ENCODE results near the gene RAB4B. TPM values are rescaled to one million over a fixed set of nuclear protein-coding genes. Genes with fewer than 3 reads are reported as not detected.
A peak's percentile ranks its signal among the peaks of the same experiment; 100 is the strongest.

Gene RAB4B
- total and polyA plus RNA-seq, 4 experiments from 2014 or later = 53.5 to 69.8 (median 61.2) TPM

GRCh38 chr19:40737102-40737644 is 40.9 kb upstream of the RAB4B start:
- H3K27me3 Mint-ChIP-seq = no peaks in the 10 kb centered on the region
- CTCF ChIA-PET (ENCODE audit: partially characterized antibody) = no interaction called here

DNA sequence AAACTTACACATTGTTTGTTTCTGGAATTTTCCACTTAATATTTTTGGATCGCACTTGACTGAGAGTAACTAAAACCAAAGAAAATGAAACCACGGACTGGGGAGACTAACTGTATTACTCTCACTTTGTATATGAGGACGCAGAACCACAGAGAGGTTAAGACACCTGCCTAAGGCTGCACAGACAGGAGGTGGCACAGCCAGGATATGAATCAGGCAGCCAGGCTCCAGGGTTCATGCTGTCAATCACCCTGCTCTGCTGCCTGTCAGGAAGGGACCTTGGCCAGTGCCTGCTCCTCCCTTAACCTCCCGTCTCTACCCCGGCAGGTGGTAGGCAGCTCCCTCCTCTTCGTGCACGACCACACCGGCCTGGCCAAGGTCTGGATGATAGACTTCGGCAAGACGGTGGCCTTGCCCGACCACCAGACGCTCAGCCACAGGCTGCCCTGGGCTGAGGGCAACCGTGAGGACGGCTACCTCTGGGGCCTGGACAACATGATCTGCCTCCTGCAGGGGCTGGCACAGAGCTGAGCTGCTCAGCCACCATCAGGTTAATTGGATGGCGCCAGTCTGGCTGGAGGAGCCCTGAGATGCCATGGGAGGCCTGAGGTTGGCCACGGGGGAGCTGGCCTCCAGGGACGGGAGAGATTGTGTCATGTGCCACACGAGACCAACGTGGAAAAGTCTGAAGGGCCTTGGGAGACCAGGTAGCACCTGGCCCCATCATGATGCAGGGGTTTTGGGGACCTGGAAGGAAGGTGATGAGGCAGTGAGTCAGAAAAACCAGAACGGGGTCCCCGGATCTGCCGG is 38.8 kb upstream of the RAB4B start:
- Mint-ChIP-seq H3K27me3 (no peaks in the 10 kb centered on the region), H3K9me3 (no peaks in the 10 kb centered on the region), H3K4me3 (no peak overlapping the region), H3K4me1 (no peaks in the 10 kb centered on the region), H3K27ac (peak overlapping the region in 2 of 7 donors; percentile 9 to 22), H3K36me3 (peaks cover 16 to 27% of the 10 kb centered on the region in 2 donors)
- intact Hi-C loops (cut with micrococcal nuclease) = no loop called here
- ChIA-PET CTCF (ENCODE audit: partially characterized antibody) (no interaction called here), POLR2A (ENCODE audit: partially characterized antibody) (no interaction called here)
- Histone ChIP-seq H3K4me3 (ENCODE audit: low read length in 2 of 2) (no peak overlapping the region), H3K4me1 (ENCODE audit: insufficient read depth, low read length) (no peaks in the 10 kb centered on the region), H3K27me3 (ENCODE audit: insufficient read depth, low read length) (no peaks in the 10 kb centered on the region), H3K27ac (ENCODE audit: low read depth, low read length) (no peak overlapping the region), H3K9me3 (ENCODE audit: control insufficient read depth in 1 of 2, low read length in 2 of 2) (no peaks in the 10 kb centered on the region), H3K36me3 (ENCODE audit: insufficient read depth, low read length) (peaks cover 7% of the 10 kb centered on the region)
- peak in 1 of 5 donors; percentile 28 for DNase-seq

More at GRCh38 chr19:40737102-40737644, 40.9 kb upstream of the RAB4B start:
- Histone ChIP-seq H3K27me3 (ENCODE audit: insufficient read depth, low read length) (no peaks in the 10 kb centered on the region), H3K36me3 (ENCODE audit: insufficient read depth, low read length) (peaks cover 17% of the 10 kb centered on the region), H3K4me1 (ENCODE audit: insufficient read depth, low read length) (no peaks in the 10 kb centered on the region), H3K4me3 (ENCODE audit: low read length in 2 of 2) (no peak overlapping the region), H3K27ac (ENCODE audit: low read depth, low read length) (no peak overlapping the region), H3K9me3 (ENCODE audit: control insufficient read depth in 1 of 2, low read length in 2 of 2) (no peaks in the 10 kb centered on the region)
- no peak for DNase-seq
- Mint-ChIP-seq H3K27ac (peak overlapping the region in 1 of 7 donors; percentile 47), H3K4me1 (peaks cover 0 to 1% (median 0%) of the 10 kb centered on the region in 4 donors), H3K36me3 (peaks cover 34 to 46% of the 10 kb centered on the region in 2 donors), H3K4me3 (no peak overlapping the region), H3K9me3 (no peaks in the 10 kb centered on the region)
- POLR2A ChIA-PET (ENCODE audit: partially characterized antibody) = interaction anchor here (1.0 kb wide), 1 partner anchor 50 kb away, joined by 3 read pairs; no protein-coding TSS in a partner anchor
- intact Hi-C loops (cut with micrococcal nuclease) = no loop called here

GRCh38 chr19:40739871-40740703 is 38.0 kb upstream of the RAB4B start:
- peaks cover 12 to 22% of the 10 kb centered on the region in 2 donors for H3K36me3 Mint-ChIP-seq
- H3K4me3 Mint-ChIP-seq = no peak overlapping the region
- Histone ChIP-seq H3K36me3 (ENCODE audit: insufficient read depth, low read length) (peaks cover 2% of the 10 kb centered on the region), H3K4me3 (ENCODE audit: low read length in 2 of 2) (no peak overlapping the region), H3K9me3 (ENCODE audit: control insufficient read depth in 1 of 2, low read length in 2 of 2) (no peaks in the 10 kb centered on the region), H3K27me3 (ENCODE audit: insufficient read depth, low read length) (no peaks in the 10 kb centered on the region), H3K27ac (ENCODE audit: low read depth, low read length) (no peak overlapping the region), H3K4me1 (ENCODE audit: insufficient read depth, low read length) (no peaks in the 10 kb centered on the region)
- CTCF ChIA-PET (ENCODE audit: partially characterized antibody) = no interaction called here
- intact Hi-C loops (cut with micrococcal nuclease) = no loop called here
- POLR2A ChIA-PET (ENCODE audit: partially characterized antibody) = no interaction called here
- H3K9me3 Mint-ChIP-seq = no peaks in the 10 kb centered on the region
- H3K27ac Mint-ChIP-seq = no peak overlapping the region
- no peaks in the 10 kb centered on the region for H3K27me3 Mint-ChIP-seq
- H3K4me1 Mint-ChIP-seq = no peaks in the 10 kb centered on the region
- DNase-seq = peak in 1 of 5 donors; percentile 22

GRCh38 chr19:40740747-40741146 is 37.3 kb upstream of the RAB4B start:
- no peaks in the 10 kb centered on the region for H3K36me3 ChIP-seq (ENCODE audit: insufficient read depth, low read length)
- H3K27me3 ChIP-seq (ENCODE audit: insufficient read depth, low read length) = no peaks in the 10 kb centered on the region
- H3K4me3 ChIP-seq (ENCODE audit: low read length in 2 of 2) = no peak overlapping the region
- ChIA-PET CTCF (ENCODE audit: partially characterized antibody) (no interaction called here), POLR2A (ENCODE audit: partially characterized antibody) (no interaction called here)
- no peaks in the 10 kb centered on the region for H3K4me1 ChIP-seq (ENCODE audit: insufficient read depth, low read length)
- H3K27me3 Mint-ChIP-seq = no peaks in the 10 kb centered on the region
- DNase-seq = no peak
- peak overlapping the region in 5 of 7 donors; percentile 15 to 74 (median 51) for H3K27ac Mint-ChIP-seq
- H3K27ac ChIP-seq (ENCODE audit: low read depth, low read length) = no peak overlapping the region
- H3K9me3 Mint-ChIP-seq = no peaks in the 10 kb centered on the region
- H3K9me3 ChIP-seq (ENCODE audit: control insufficient read depth in 1 of 2, low read length in 2 of 2) = no peaks in the 10 kb centered on the region
- no peak overlapping the region for H3K4me3 Mint-ChIP-seq
- peaks cover 6 to 16% of the 10 kb centered on the region in 2 donors for H3K36me3 Mint-ChIP-seq
- intact Hi-C loops (cut with micrococcal nuclease) = no loop called here
- no peaks in the 10 kb centered on the region for H3K4me1 Mint-ChIP-seq

GRCh38 chr19:40741527-40742390 is 36.3 kb upstream of the RAB4B start:
- Mint-ChIP-seq H3K27ac (peak overlapping the region in 5 of 7 donors; percentile 13 to 70 (median 59)), H3K36me3 (peaks cover 5 to 14% of the 10 kb centered on the region in 2 donors), H3K4me1 (no peaks in the 10 kb centered on the region), H3K27me3 (no peaks in the 10 kb centered on the region), H3K9me3 (no peaks in the 10 kb centered on the region), H3K4me3 (no peak overlapping the region)
- peak in 1 of 5 donors; percentile 9 for DNase-seq
- Histone ChIP-seq H3K4me3 (ENCODE audit: low read length in 2 of 2) (no peak overlapping the region), H3K27me3 (ENCODE audit: insufficient read depth, low read length) (no peaks in the 10 kb centered on the region), H3K27ac (ENCODE audit: low read depth, low read length) (no peak overlapping the region), H3K9me3 (ENCODE audit: control insufficient read depth in 1 of 2, low read length in 2 of 2) (no peaks in the 10 kb centered on the region), H3K4me1 (ENCODE audit: insufficient read depth, low read length) (no peaks in the 10 kb centered on the region), H3K36me3 (ENCODE audit: insufficient read depth, low read length) (no peaks in the 10 kb centered on the region)
- ChIA-PET POLR2A (ENCODE audit: partially characterized antibody) (interaction anchor here (0.8 to 1.7 kb wide), 3 partner anchors 9 to 51 kb away, joined by 3 to 6 read pairs (median 3); partner anchors contain the start of genes ACTMAP and RAB4B), CTCF (ENCODE audit: partially characterized antibody) (interaction anchor here (1.2 to 1.5 kb wide), 2 partner anchors 78 to 79 kb away, joined by 6 read pairs; no protein-coding TSS in a partner anchor)
- intact Hi-C loops (cut with micrococcal nuclease) = no loop called here

DNA sequence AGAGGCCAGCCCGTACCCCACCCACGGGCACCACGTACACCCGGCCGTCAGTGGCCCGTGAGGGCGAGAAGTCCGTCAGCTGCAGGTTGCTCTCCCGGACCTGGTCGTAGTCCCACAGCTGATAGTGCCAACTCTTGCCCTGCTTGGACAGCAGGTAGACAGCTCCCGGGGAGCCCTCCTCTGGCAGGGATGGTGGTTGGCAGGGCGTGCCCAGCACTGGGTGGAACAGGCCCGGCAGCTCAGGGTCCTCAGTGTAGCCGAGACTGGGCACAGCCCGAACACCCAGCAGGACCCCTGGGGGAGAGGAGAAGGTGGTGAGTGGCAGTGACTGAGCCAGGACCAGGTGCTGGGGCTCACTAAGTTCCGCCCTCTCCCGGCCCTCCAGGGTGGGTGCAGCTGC is 35.6 kb upstream of the RAB4B start:
- Histone ChIP-seq H3K36me3 (ENCODE audit: insufficient read depth, low read length) (no peaks in the 10 kb centered on the region), H3K27me3 (ENCODE audit: insufficient read depth, low read length) (no peaks in the 10 kb centered on the region), H3K4me3 (ENCODE audit: low read length in 2 of 2) (no peak overlapping the region), H3K9me3 (ENCODE audit: control insufficient read depth in 1 of 2, low read length in 2 of 2) (no peaks in the 10 kb centered on the region), H3K27ac (ENCODE audit: low read depth, low read length) (no peak overlapping the region), H3K4me1 (ENCODE audit: insufficient read depth, low read length) (no peaks in the 10 kb centered on the region)
- peaks cover 5 to 13% of the 10 kb centered on the region in 2 donors for H3K36me3 Mint-ChIP-seq
- ChIA-PET CTCF (ENCODE audit: partially characterized antibody) (interaction anchor here (1.2 to 1.5 kb wide), 2 partner anchors 77 to 80 kb away, joined by 6 read pairs; no protein-coding TSS in a partner anchor), POLR2A (ENCODE audit: partially characterized antibody) (interaction anchor here (0.8 to 1.7 kb wide), 3 partner anchors 8 to 51 kb away, joined by 3 to 6 read pairs (median 3); partner anchors contain the start of genes ACTMAP and RAB4B)
- H3K4me3 Mint-ChIP-seq = no peak overlapping the region
- no peak overlapping the region for H3K27ac Mint-ChIP-seq
- DNase-seq = no peak
- intact Hi-C loops (cut with micrococcal nuclease) = no loop called here
- H3K27me3 Mint-ChIP-seq = no peaks in the 10 kb centered on the region
- H3K4me1 Mint-ChIP-seq = no peaks in the 10 kb centered on the region
- no peaks in the 10 kb centered on the region for H3K9me3 Mint-ChIP-seq
